Adrenal gland (tissue), 12 donors: ENCODE results near the gene AMPD3. TPM values are rescaled to one million over a fixed set of nuclear protein-coding genes. Genes with fewer than 3 reads are reported as not detected.

Source experiments
- DNase-seq, 7 donors: peaks; one replicate each; pipeline ENCODE4 v3.0.0-alpha.2; 2019 to 2020
- H3K27ac ChIP-seq, 5 donors: fragments of 200-600 bp; sonication (generic) in 4 of 5; 1 replicate in 3 of 5; 2 replicates in 2 of 5; pipeline versions ENCODE4 v1.5.1 to v1.8.0; 2016 to 2020; ENCODE audit warnings: mild to moderate bottlenecking in 1 of 5
- H3K27me3 ChIP-seq: fragments of 200-600 bp; 2 replicates; pipeline ENCODE4 v1.8.0; 2021
- H3K36me3 ChIP-seq, 2 donors: fragments of 200-600 bp; replicated peaks in 1 of 2; 1 replicate in 1 of 2; 2 replicates in 1 of 2; pipeline versions ENCODE4 v1.5.1 to v1.8.0; 2018 to 2022
- H3K4me1 ChIP-seq, 2 donors: fragments of 200-600 bp; replicated peaks in 1 of 2; 1 replicate in 1 of 2; 2 replicates in 1 of 2; pipeline versions ENCODE4 v1.5.1 to v1.8.0; 2018 to 2021
- H3K4me3 ChIP-seq, 4 donors: fragments of 200-600 bp; sonication (generic) in 3 of 4; one replicate each; pipeline ENCODE4 v1.5.1; 2016 to 2018
- H3K9me3 ChIP-seq, 3 donors: fragments of 200-600 bp; sonication (generic) in 1 of 3; replicated peaks in 1 of 3; 1 replicate in 2 of 3; 2 replicates in 1 of 3; pipeline versions ENCODE4 v1.5.1 to v1.8.0; 2016 to 2021
- CTCF ChIP-seq, 6 experiments: fragments of 450-650 bp in 4 of 6; fragments of 200-600 bp in 2 of 6; sonication (generic) in 1 of 6; IDR thresholded peaks; 1 replicate in 5 of 6; 2 replicates in 1 of 6; pipeline versions ENCODE4 v1.5.1 to v1.8.0; 2016 to 2021; ENCODE audit warnings: antibody characterized with exemption in 6 of 6, mild to moderate bottlenecking in 2 of 6, moderate library complexity in 1 of 6
- POLR2A ChIP-seq, 2 donors: fragments of 450-650 bp; IDR thresholded peaks; one replicate each; pipeline ENCODE4 v1.6.1; 2017; ENCODE audit warnings: antibody characterized with exemption in 2 of 2, mild to moderate bottlenecking in 2 of 2, moderate library complexity in 1 of 2
- WGBS, 4 donors: extraction: QIAGEN DNeasy Blood & Tissue Kit in 2 of 4; methylation state at CpG; one replicate each; pipeline versions ENCODE4 v1.1.5 to v1.1.7; 2013 to 2017; 5-methylcytosine and 5-hydroxymethylcytosine counted together
- intact Hi-C, 2 donors: fragments of 100-400 bp; cut with DNase I; formaldehyde crosslinking; loops; one replicate each; pipeline versions ENCODE4 v1.14.1 to v1.15.0; 2022 to 2023
- polyA plus RNA-seq, 3 donors: library from polyadenylated mRNA; stranded (reverse); fragments of 200-250 nt in 2 of 3; fragments of 350-450 nt in 1 of 3; fragmentation: Illumina TruSeq in 1 of 3; extraction: RNeasy Lipid Tissue Mini Kit (QIAGEN cat#74804) in 1 of 3; gene quantifications; one replicate each; pipeline ENCODE4 v1.2.3, GENCODE V29; 2013 to 2014
- total RNA-seq, 9 donors: library from RNA; depleted of rRNA in 4 of 9; stranded (reverse); fragments of >200 nt in 4 of 9; fragments of 120-200 nt in 1 of 9; fragmentation: NEBNext Ultra II Directional in 1 of 9; extraction: Animal tissue kit (Norgen Biotek cat#: 25700) in 1 of 9; gene quantifications; one replicate each; pipeline versions ENCODE4 v1.1.0 to v1.2.4, GENCODE V29; 2013 to 2023
- donor health status: healthy with polysubstance abuse.
- donor health status: Bipolar disorder and iron deficiency.
- donor health status: DM: yes; HTN: yes; CAD: no.
- donor health status: DM: no; HTN: no; CAD: no.
- donor health status: DM: no; HTN: no; CAD: no.
- donor health status: DM: yes; HTN: yes; CAD: no.

Gene AMPD3
- total and polyA plus RNA-seq, 12 donors, result 16.5 to 64.1 (median 42.9) TPM

DNA sequence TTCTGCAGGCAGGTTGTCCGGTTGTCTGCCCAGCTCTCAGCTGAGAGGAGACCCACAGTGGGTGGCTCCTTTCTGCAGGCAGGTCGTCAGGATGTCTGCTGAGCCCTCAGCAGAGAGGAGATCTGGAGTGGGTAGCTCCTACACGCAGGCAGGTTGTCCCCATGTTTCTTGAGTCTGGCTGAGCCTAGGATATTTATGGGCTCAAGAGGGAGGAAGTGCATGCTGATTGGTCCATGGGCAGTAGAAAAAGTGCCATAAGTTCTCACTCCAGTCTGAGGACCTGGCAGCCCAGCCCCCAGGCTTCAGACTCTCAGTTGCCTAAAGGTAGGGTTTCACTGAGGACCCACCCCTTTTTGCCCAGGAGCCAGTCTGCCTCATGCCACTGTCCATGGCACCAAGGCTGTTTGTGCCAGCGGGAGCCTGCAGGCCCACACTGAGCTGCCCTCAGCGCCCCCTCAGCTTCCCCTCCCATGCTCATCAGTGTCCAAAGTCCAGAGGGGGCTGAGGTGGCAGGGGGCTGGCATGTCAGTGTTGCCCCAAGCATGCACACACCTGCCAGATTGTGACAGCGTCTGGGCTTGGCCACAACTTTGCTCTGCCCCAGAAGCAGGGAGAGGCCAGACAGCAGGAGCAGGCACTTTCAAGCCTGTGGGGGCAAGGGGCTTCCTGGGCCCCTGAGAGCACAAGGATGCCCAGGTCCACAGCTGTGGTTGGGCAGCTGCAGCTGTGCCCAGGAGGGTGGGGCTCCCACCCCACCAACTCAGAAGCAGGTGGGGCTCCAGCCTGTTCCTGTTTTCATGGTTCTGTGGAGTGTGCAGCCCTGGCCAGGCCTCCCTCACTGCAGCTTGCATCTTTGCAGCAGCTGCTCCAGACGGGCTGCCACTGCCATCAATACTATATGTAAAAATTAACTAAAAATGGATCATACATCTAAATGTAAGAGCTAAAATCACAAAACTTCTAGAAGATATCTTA, 89.7 kb downstream of the AMPD3 start:
- H3K27ac ChIP-seq, result no peak overlapping the region
- TF ChIP-seq CTCF (IDR thresholded peaks at IDR 0.05), result no peak
- TF ChIP-seq POLR2A (IDR thresholded peaks at IDR 0.05), result no peak
- intact Hi-C loops, result no loop called here

GRCh38 chr11:10550503-10551289, 95.6 kb downstream of the AMPD3 start:
- intact Hi-C loops, result no loop called here
- H3K9me3 ChIP-seq, result no peaks in the 10 kb centered on the region
- TF ChIP-seq POLR2A (IDR thresholded peaks at IDR 0.05) (no peak), CTCF (IDR thresholded peaks at IDR 0.05) (no peak)
- no peaks in the 10 kb centered on the region for H3K36me3 ChIP-seq
- whole genome bisulfite sequencing, 4 donors, result 60 to 79% (median 67%) methylated on average over 3 of the region's 3 CpGs
- peak overlapping the region in 2 of 5 donors; percentile 32 to 62 for H3K27ac ChIP-seq
- H3K4me1 ChIP-seq, result peaks cover 0 to 6% of the 10 kb centered on the region in 2 donors
- no peaks in the 10 kb centered on the region for H3K27me3 ChIP-seq
- DNase-seq, result no peak
- no peak overlapping the region for H3K4me3 ChIP-seq

More for the DNA sequence above, 89.7 kb downstream of the AMPD3 start:
- DNase-seq, result no peak
- peaks cover 0 to 6% of the 10 kb centered on the region in 2 donors for H3K4me1 ChIP-seq
- no peaks in the 10 kb centered on the region for H3K9me3 ChIP-seq
- H3K4me3 ChIP-seq, result no peak overlapping the region
- 81 to 91% (median 89%) methylated on average over 6 to 7 of the region's 7 CpGs for WGBS, 4 donors
- H3K36me3 ChIP-seq, result no peaks in the 10 kb centered on the region
- no peaks in the 10 kb centered on the region for H3K27me3 ChIP-seq

DNA sequence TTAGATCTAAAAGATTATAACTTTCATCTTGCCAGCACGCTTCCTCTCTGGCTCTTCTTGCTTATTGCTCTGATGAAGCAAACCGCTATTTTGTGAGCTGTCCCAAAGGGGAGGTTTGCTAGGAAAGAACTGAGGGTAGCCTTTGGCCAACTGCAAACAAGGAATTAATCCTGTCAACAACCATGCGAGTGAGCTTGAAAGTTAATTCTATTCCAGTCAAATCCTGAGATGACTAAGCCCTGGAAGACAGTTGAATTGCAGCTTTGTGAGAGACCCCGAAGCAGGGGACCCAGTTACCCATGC, 96.2 kb downstream of the AMPD3 start:
- Histone ChIP-seq H3K4me1 (peaks cover 0 to 6% of the 10 kb centered on the region in 2 donors), H3K36me3 (no peaks in the 10 kb centered on the region), H3K9me3 (no peaks in the 10 kb centered on the region), H3K4me3 (no peak overlapping the region), H3K27me3 (no peaks in the 10 kb centered on the region), H3K27ac (peak overlapping the region in 1 of 5 donors; percentile 62)
- DNase-seq, result no peak
- WGBS, 4 donors, result 67 to 79% (median 77%) methylated on average over 4 of the region's 4 CpGs
- TF ChIP-seq CTCF (IDR thresholded peaks at IDR 0.05), result no peak
- no peak for TF ChIP-seq POLR2A (IDR thresholded peaks at IDR 0.05)
- intact Hi-C loops, result no loop called here

DNA sequence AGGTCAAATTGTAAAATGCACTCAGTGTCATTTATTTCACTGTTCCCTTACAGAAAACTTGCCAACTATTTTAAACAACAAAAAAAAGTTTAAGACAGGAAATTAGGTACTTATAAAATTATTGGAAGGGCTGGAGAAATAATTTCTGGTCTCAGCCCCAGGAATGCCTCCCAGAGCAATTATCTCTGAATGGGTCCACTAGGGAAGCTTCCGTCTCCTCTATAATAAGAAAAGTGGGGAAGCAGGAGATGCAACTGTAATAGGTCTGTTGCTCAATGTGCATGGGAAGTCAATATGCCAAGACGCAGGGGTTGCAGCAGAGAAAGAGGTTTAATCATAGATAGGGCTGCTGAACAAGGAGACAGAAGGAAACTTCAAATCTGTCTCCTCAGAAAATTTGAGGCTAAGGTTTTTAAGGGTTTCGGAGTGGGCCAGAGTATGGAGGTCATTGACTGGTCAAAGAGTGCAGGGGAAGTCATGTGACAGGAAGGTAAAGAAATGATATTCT, 96.8 kb downstream of the AMPD3 start:
- H3K4me1 ChIP-seq, result peaks cover 0 to 6% of the 10 kb centered on the region in 2 donors
- intact Hi-C loops, result no loop called here
- TF ChIP-seq CTCF (IDR thresholded peaks at IDR 0.05) (no peak), POLR2A (IDR thresholded peaks at IDR 0.05) (no peak)
- H3K36me3 ChIP-seq, result no peaks in the 10 kb centered on the region
- no peak for DNase-seq
- H3K9me3 ChIP-seq, result no peaks in the 10 kb centered on the region
- WGBS, 4 donors, result 93 to 95% (median 95%) methylated on average over 3 of the region's 3 CpGs
- no peaks in the 10 kb centered on the region for H3K27me3 ChIP-seq
- H3K4me3 ChIP-seq, result no peak overlapping the region
- H3K27ac ChIP-seq, result no peak overlapping the region
